ENCODE measurements around the gene COL6A2. TPM values are rescaled to one million over a fixed set of nuclear protein-coding genes. Genes with fewer than 3 reads are reported as not detected.
A peak's percentile ranks its signal among the peaks of the same experiment; 100 is the strongest.

The COL6A2 gene
- polyA plus RNA-seq, 1 of the 3 experiments (the other 2 are of a cell fraction) = 108 TPM

GRCh38 chr21:46061518-46061917 lies 36.4 kb upstream of the COL6A2 start:
- POLR2A ChIA-PET = no interaction called here
- no peaks in the 10 kb centered on the region for H3K9me2 ChIP-seq
- no peak for DNase-seq
- H3K9me3 ChIP-seq = no peaks in the 10 kb centered on the region; the same call in 1 of the 2 replicates
- H2AFZ ChIP-seq (ENCODE audit: low read depth) = no peak overlapping the region
- TF ChIP-seq CHD2 (IDR thresholded peaks at IDR 0.05; ENCODE audit: low read length, partially characterized antibody) (no peak), NFIC (IDR thresholded peaks at IDR 0.05; ENCODE audit: borderline replicate concordance) (no peak), SMC3 (IDR thresholded peaks at IDR 0.05; ENCODE audit: low read depth, low read length) (no peak), RAD21 (IDR thresholded peaks at IDR 0.05; ENCODE audit: low read length) (no peak), MEF2A (IDR thresholded peaks at IDR 0.05; ENCODE audit: borderline replicate concordance, low read depth) (no peak), MAX (IDR thresholded peaks at IDR 0.05; ENCODE audit: low read depth) (no peak), EZH2phosphoT487 (IDR thresholded peaks at IDR 0.05; ENCODE audit: borderline replicate concordance, low read depth) (no peak), FOXM1 (IDR thresholded peaks at IDR 0.05; ENCODE audit: low read depth) (no peak), GABPA (IDR thresholded peaks at IDR 0.05; ENCODE audit: low read depth) (no peak), TCF12 (IDR thresholded peaks at IDR 0.05) (no peak), RCOR1 (IDR thresholded peaks at IDR 0.05; ENCODE audit: low read length) (no peak), NRF1 (IDR thresholded peaks at IDR 0.05; ENCODE audit: low read depth, low read length) (no peak), TAF1 (IDR thresholded peaks at IDR 0.05; ENCODE audit: borderline replicate concordance, low read depth, low read length) (no peak), POLR2AphosphoS5 (IDR thresholded peaks at IDR 0.05; ENCODE audit: low read depth, low read length) (no peak), ELF1 (IDR thresholded peaks at IDR 0.05) (no peak), GATA2 (CRISPR knock-in tag; IDR thresholded peaks at IDR 0.05) (no peak)
- TF ChIP-seq, protein P1, sequence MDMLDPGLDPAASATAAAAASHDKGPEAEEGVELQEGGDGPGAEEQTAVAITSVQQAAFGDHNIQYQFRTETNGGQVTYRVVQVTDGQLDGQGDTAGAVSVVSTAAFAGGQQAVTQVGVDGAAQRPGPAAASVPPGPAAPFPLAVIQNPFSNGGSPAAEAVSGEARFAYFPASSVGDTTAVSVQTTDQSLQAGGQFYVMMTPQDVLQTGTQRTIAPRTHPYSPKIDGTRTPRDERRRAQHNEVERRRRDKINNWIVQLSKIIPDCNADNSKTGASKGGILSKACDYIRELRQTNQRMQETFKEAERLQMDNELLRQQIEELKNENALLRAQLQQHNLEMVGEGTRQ (IDR thresholded peaks at IDR 0.05; ENCODE audit: borderline replicate concordance, low read depth, low read length) = no peak
- no peaks in the 10 kb centered on the region for H4K20me1 ChIP-seq (ENCODE audit: insufficient read depth)
- WGBS (ENCODE audit: low lambda C conversion rate) = 22% methylated on average over 6 of the region's 6 CpGs
- H3K27ac ChIP-seq (ENCODE audit: low read depth in 2 of 2, low read length in 1 of 2) = peak overlapping the region in 1 of 2 experiments; percentile 80; a peak in 2 of 4 replicates
- H3F3A ChIP-seq (replicated peaks; ENCODE audit: insufficient read depth) = no peaks in the 10 kb centered on the region
- H3K79me2 ChIP-seq (ENCODE audit: insufficient read depth) = no peaks in the 10 kb centered on the region
- no peak overlapping the region for H3K4me2 ChIP-seq
- peaks cover 0 to 9% of the 10 kb centered on the region in 2 experiments; a peak in 1 of 4 replicates for H3K4me1 ChIP-seq (ENCODE audit: control insufficient read depth in 1 of 2, insufficient read depth in 2 of 2, low read depth in 1 of 2, low read length in 1 of 2)
- no peaks in the 10 kb centered on the region for H3K36me3 ChIP-seq (replicated peaks in 1 of 2; ENCODE audit: control insufficient read depth in 1 of 2, insufficient read depth in 2 of 2, low read length in 1 of 2)
- CTCF ChIA-PET = no interaction called here
- no peaks in the 10 kb centered on the region for H3K27me3 ChIP-seq (ENCODE audit: insufficient read depth)
- no peak overlapping the region for H3K4me3 ChIP-seq (ENCODE audit: low read depth in 2 of 2, low read length in 1 of 2)
- H3K9ac ChIP-seq = no peak overlapping the region

DNA sequence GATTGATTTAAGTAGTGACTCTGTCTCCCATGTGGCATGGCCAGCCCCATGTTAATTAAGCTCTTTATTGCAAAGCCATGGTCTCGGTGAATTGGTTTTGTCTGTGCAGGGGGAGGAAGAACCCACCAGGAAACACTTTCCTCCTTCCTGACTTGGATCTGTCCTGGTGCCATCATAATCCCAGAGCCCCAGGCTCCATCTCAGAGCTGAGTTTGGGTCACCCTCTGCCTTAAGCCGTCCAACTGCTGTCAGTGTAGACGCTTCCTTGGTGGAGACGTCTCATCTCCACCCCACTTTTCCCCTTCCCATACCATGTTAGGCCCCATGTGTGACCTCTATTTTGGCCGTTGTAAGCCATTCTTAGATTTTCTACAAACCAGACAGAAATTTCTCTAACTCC lies 36.0 kb upstream of the COL6A2 start:
- peaks cover 0 to 9% of the 10 kb centered on the region in 2 experiments; a peak in 2 of 4 replicates for H3K4me1 ChIP-seq (ENCODE audit: control insufficient read depth in 1 of 2, insufficient read depth in 2 of 2, low read depth in 1 of 2, low read length in 1 of 2)
- DNase-seq = no peak
- H3K9me2 ChIP-seq = no peaks in the 10 kb centered on the region
- no peak overlapping the region for H3K9ac ChIP-seq
- POLR2A ChIA-PET = no interaction called here
- no peak overlapping the region for H3K27ac ChIP-seq (ENCODE audit: low read depth in 2 of 2, low read length in 1 of 2)
- H3K36me3 ChIP-seq (replicated peaks in 1 of 2; ENCODE audit: control insufficient read depth in 1 of 2, insufficient read depth in 2 of 2, low read length in 1 of 2) = no peaks in the 10 kb centered on the region
- WGBS (ENCODE audit: low lambda C conversion rate) = 43% methylated on average over 5 of the region's 5 CpGs
- H3K4me2 ChIP-seq = no peak overlapping the region
- H3K79me2 ChIP-seq (ENCODE audit: insufficient read depth) = no peaks in the 10 kb centered on the region
- no peaks in the 10 kb centered on the region for H3K27me3 ChIP-seq (ENCODE audit: insufficient read depth)
- no peaks in the 10 kb centered on the region for H4K20me1 ChIP-seq (ENCODE audit: insufficient read depth)
- no peak overlapping the region for H2AFZ ChIP-seq (ENCODE audit: low read depth)
- CTCF ChIA-PET = no interaction called here
- H3K4me3 ChIP-seq (ENCODE audit: low read depth in 2 of 2, low read length in 1 of 2) = no peak overlapping the region
- no peaks in the 10 kb centered on the region; the same call in 1 of the 2 replicates for H3K9me3 ChIP-seq
- no peaks in the 10 kb centered on the region for H3F3A ChIP-seq (replicated peaks; ENCODE audit: insufficient read depth)
- no peak for TF ChIP-seq USF1 (IDR thresholded peaks at IDR 0.05; ENCODE audit: borderline replicate concordance, low read depth)
- TF ChIP-seq JUND (IDR thresholded peaks at IDR 0.05) = no peak
- TF ChIP-seq FOSL2 (IDR thresholded peaks at IDR 0.05; ENCODE audit: borderline replicate concordance, low read depth) = no peak
- TF ChIP-seq CHD2 (IDR thresholded peaks at IDR 0.05; ENCODE audit: low read length, partially characterized antibody) = no peak
- no peak for TF ChIP-seq MAX (IDR thresholded peaks at IDR 0.05; ENCODE audit: low read depth)
- TF ChIP-seq ELF1 (IDR thresholded peaks at IDR 0.05) = no peak
- TF ChIP-seq TCF12 (IDR thresholded peaks at IDR 0.05) = no peak
- TF ChIP-seq, protein P1 (IDR thresholded peaks at IDR 0.05; ENCODE audit: borderline replicate concordance, low read depth, low read length) = no peak
- no peak for TF ChIP-seq TEAD4 (IDR thresholded peaks at IDR 0.05; ENCODE audit: borderline replicate concordance, insufficient read depth)
- no peak for TF ChIP-seq RCOR1 (IDR thresholded peaks at IDR 0.05; ENCODE audit: low read length)
- no peak for TF ChIP-seq RFX5 (IDR thresholded peaks at IDR 0.05; ENCODE audit: low read length)
- TF ChIP-seq YY1 (IDR thresholded peaks at IDR 0.05; ENCODE audit: low read depth) = no peak
- no peak for TF ChIP-seq SIN3A (IDR thresholded peaks at IDR 0.05; ENCODE audit: borderline replicate concordance, low read depth, low read length)
- TF ChIP-seq FOXJ3 (CRISPR knock-in tag; IDR thresholded peaks at IDR 0.05) = no peak
- no peak for TF ChIP-seq EZH2phosphoT487 (IDR thresholded peaks at IDR 0.05; ENCODE audit: borderline replicate concordance, low read depth)
- TF ChIP-seq GABPA (IDR thresholded peaks at IDR 0.05; ENCODE audit: low read depth) = no peak
- no peak for TF ChIP-seq MEF2A (IDR thresholded peaks at IDR 0.05; ENCODE audit: borderline replicate concordance, low read depth)
- no peak for TF ChIP-seq MXI1 (IDR thresholded peaks at IDR 0.05; ENCODE audit: low read depth, low read length)

Measured in SK-N-SH (cell line).